ENCODE results near the gene BRMS1L. TPM values are rescaled to one million over a fixed set of nuclear protein-coding genes. Genes with fewer than 3 reads are reported as not detected.

The BRMS1L gene
- total and polyA plus RNA-seq, 10 of the 15 experiments (the other 5 are each of a cell fraction or from before 2014, with no cell fraction given): 5.3 to 26.7 (median 8.3) TPM

DNA sequence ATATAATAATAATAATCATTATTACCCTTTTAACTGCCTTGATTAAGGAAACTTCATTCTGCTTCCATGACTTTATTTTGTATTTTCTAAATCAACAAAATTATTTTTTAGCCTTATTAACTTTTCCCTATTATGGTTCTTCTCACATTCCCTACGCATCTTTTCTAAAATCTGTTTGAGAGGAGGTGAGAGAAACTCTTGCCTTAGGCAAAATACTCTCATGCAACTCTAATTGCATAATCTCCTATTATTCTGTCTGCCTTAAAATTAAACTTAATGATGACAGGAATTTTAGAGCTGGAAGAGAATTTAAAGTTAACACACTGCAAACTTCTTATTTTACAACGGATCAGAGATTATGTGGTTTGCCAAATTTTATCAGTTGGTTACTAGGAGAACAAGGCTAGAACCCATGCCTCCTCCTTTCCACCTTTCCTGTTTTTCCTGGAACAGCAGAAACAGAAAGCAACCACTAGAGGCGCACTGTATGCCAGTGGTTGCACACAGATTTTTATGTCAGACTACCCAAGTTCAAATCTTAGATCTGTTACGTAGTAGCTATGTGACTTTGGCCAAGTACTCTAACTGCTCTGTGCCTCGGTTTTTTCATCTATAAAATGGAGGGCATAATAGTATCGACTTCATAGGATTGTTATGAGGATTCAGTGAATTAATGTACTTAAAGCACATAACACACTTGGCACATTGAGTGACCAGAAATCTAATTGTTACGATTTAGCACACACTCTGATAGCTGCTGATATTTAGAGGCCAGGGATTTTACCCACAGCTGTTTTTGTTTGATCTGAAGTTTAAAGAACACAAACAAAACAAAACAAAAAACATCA is 4.3 kb upstream of the BRMS1L start:
- ChIA-PET CTCF (interaction anchor here (0.6 to 2.9 kb wide), 16 partner anchors 7 to 677 kb away, joined by 3 to 22 read pairs (median 4); partner anchors contain the start of gene RALGAPA1), RAD21 (ENCODE audit: unreplicated experiment) (interaction anchor here (1.1 kb wide), 1 partner anchor 13 kb away, joined by 3 read pairs; no protein-coding TSS in a partner anchor), SMC1A (ENCODE audit: uncharacterized antibody, unreplicated experiment) (interaction anchor here (1.0 to 1.7 kb wide), 3 partner anchors 12 to 39 kb away, joined by 4 read pairs; no protein-coding TSS in a partner anchor), POLR2A (no interaction called here)
- H3K4me2 ChIP-seq (ENCODE audit: control insufficient read depth, insufficient read depth): no peak overlapping the region
- no peak overlapping the region for H3K9ac ChIP-seq (ENCODE audit: control insufficient read depth, insufficient read depth, low read length)
- H3K9me3 ChIP-seq (replicated peaks; ENCODE audit: control insufficient read depth, insufficient read depth, low read length): no peaks in the 10 kb centered on the region
- ATAC-seq (no peak), FAIRE-seq (no peak), DNase-seq (ENCODE audit: low read depth, low spot score) (no peak)
- H3K27me3 ChIP-seq (replicated peaks in 1 of 2; ENCODE audit: control insufficient read depth in 2 of 2, insufficient read depth in 2 of 2, low read length in 1 of 2): no peaks in the 10 kb centered on the region
- H2AFZ ChIP-seq (ENCODE audit: control insufficient read depth, low read depth, low read length): no peak overlapping the region
- no peak overlapping the region for H3K27ac ChIP-seq (ENCODE audit: control insufficient read depth, insufficient read depth)
- no peaks in the 10 kb centered on the region for H4K20me1 ChIP-seq (ENCODE audit: control insufficient read depth, insufficient read depth)
- no TSS peak for BruUV-seq (replicated peaks)
- 33% methylated on average over 7 of the region's 7 CpGs for WGBS (ENCODE audit: insufficient coverage, insufficient replicate concordance, low lambda C conversion rate, missing lambda C conversion rate)
- in situ Hi-C loops (cut with MboI) (no loop called here), intact Hi-C loops (cut with micrococcal nuclease; ENCODE audit: unreplicated experiment) (no loop called here)
- no peaks in the 10 kb centered on the region for H3K4me1 ChIP-seq (ENCODE audit: control insufficient read depth, insufficient read depth, low read length)
- TF ChIP-seq TARDBP (IDR thresholded peaks at IDR 0.05; ENCODE audit: borderline replicate concordance) (no peak), IKZF2 (IDR thresholded peaks at IDR 0.05) (peak; percentile 50 to 51; a peak in 3 of 4 replicates), GATAD2B (conservative IDR thresholded peaks at IDR 0.05; ENCODE audit: low read depth) (no peak), RAD21 (IDR thresholded peaks at IDR 0.05; ENCODE audit: insufficient read depth, low read depth, low read length) (0 out of 2 replicates have a peak, but pooled peaks have one; percentile 21), YY1 (IDR thresholded peaks at IDR 0.05; ENCODE audit: low read depth, low read length) (no peak), EED (IDR thresholded peaks at IDR 0.05; ENCODE audit: low read depth) (0 out of 2 replicates have a peak, but pooled peaks have one; percentile 15), TCF12 (IDR thresholded peaks at IDR 0.05; ENCODE audit: low read depth, low read length) (no peak), HDGF (IDR thresholded peaks at IDR 0.05) (no peak), MEF2B (IDR thresholded peaks at IDR 0.05; ENCODE audit: partially characterized antibody, poor library complexity, severe bottlenecking) (no peak), IKZF1 (conservative IDR thresholded peaks at IDR 0.05) (peak; percentile 44; the same call in 1 of the 2 replicates), CREB1 (IDR thresholded peaks at IDR 0.05; ENCODE audit: low read depth) (peak; percentile 12; the same call in 1 of the 2 replicates), HDAC6 (IDR thresholded peaks at IDR 0.05; ENCODE audit: unreplicated experiment) (no peak), IRF3 (IDR thresholded peaks at IDR 0.05) (no peak), MXI1 (IDR thresholded peaks at IDR 0.05; ENCODE audit: low read depth, low read length) (no peak), CBX3 (IDR thresholded peaks at IDR 0.05; ENCODE audit: borderline replicate concordance, low read depth) (no peak)
- TF ChIP-seq, protein P1, sequence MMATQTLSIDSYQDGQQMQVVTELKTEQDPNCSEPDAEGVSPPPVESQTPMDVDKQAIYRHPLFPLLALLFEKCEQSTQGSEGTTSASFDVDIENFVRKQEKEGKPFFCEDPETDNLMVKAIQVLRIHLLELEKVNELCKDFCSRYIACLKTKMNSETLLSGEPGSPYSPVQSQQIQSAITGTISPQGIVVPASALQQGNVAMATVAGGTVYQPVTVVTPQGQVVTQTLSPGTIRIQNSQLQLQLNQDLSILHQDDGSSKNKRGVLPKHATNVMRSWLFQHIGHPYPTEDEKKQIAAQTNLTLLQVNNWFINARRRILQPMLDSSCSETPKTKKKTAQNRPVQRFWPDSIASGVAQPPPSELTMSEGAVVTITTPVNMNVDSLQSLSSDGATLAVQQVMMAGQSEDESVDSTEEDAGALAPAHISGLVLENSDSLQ (IDR thresholded peaks at IDR 0.05): no peak
- TF ChIP-seq, protein P2, sequence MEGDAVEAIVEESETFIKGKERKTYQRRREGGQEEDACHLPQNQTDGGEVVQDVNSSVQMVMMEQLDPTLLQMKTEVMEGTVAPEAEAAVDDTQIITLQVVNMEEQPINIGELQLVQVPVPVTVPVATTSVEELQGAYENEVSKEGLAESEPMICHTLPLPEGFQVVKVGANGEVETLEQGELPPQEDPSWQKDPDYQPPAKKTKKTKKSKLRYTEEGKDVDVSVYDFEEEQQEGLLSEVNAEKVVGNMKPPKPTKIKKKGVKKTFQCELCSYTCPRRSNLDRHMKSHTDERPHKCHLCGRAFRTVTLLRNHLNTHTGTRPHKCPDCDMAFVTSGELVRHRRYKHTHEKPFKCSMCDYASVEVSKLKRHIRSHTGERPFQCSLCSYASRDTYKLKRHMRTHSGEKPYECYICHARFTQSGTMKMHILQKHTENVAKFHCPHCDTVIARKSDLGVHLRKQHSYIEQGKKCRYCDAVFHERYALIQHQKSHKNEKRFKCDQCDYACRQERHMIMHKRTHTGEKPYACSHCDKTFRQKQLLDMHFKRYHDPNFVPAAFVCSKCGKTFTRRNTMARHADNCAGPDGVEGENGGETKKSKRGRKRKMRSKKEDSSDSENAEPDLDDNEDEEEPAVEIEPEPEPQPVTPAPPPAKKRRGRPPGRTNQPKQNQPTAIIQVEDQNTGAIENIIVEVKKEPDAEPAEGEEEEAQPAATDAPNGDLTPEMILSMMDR (IDR thresholded peaks at IDR 0.05 in 2 of 3, conservative IDR thresholded peaks at IDR 0.05 in 1 of 3; ENCODE audit: control insufficient read depth in 2 of 3, extremely low read depth in 1 of 3, insufficient read depth in 1 of 3, low read depth in 3 of 3, low read length in 3 of 3): peak; percentile 69 to 88 (median 85)
- no peak overlapping the region for H3K4me3 ChIP-seq
- peaks cover under 1% of the 10 kb centered on the region for H3K79me2 ChIP-seq (ENCODE audit: control insufficient read depth, insufficient read depth, low read length)
- no peaks in the 10 kb centered on the region for H3K36me3 ChIP-seq (ENCODE audit: control insufficient read depth in 2 of 2, insufficient read depth in 2 of 2, low read length in 1 of 2)
